ENCODE data around the gene CASTOR1.
A peak's percentile ranks its signal among the peaks of the same experiment; 100 is the strongest.

CASTOR1 gene

DNA sequence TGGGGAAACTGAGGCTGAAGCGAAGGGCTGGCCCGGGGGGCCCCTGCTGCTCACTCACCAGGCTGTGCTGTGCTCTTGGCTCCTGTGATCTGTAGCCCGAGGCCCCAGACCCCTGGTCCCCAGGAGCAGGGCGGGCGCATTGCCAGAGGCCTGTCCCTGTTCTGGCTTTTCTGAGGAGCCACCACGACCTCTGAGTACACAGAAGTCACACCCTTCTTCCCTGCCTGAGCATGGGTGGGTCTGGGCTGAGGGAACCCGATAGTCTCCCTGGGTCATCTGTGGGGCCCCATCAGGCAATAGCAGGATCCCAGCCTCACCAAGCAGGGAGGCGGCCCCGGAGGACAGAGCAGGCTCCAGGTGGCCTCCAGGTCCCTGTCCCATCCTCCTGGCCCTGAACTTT lies 5.1 kb downstream of the CASTOR1 start:
- DNase-seq = no peak

DNA sequence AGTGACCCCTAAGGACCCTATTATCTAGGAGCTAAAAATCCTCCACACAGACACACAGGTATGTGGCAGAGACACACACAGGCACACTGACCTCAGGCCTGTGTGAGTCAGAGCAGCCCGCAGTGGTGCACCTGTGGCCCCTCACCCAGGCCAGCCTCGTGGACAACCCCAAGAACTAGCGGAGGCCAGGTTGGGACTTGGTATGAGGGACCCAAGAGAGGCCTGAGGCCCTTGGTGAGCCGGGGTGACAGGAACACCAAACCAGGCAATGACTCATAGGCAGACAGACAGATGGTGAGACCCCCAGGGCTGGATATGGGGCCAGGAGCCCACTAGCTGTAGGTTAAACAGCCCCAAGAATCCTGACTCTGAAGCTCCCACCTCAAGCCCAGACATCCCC lies 6.0 kb downstream of the CASTOR1 start:
- no peak for DNase-seq

DNA sequence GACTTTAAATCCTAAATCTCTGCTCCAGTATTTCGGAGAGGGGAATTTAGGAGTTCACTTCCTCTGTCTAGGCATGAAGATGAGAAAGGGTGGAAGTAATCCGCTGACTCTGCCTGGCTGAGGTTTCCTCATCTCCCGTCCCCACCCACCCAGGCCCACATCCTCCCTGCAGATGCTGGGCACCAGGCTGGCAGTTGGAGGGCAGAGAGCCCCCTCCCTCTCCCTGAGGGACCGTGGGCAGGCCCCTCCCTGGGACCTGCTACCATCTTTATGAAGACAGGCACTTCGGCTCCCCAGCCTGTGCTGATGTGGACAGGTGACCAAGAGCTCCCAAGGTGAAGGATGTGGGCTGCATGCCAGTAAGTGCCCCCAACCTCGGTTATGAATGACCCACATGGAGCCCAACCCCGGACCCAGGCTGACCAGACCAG lies 6.7 kb downstream of the CASTOR1 start:
- DNase-seq = no peak

DNA sequence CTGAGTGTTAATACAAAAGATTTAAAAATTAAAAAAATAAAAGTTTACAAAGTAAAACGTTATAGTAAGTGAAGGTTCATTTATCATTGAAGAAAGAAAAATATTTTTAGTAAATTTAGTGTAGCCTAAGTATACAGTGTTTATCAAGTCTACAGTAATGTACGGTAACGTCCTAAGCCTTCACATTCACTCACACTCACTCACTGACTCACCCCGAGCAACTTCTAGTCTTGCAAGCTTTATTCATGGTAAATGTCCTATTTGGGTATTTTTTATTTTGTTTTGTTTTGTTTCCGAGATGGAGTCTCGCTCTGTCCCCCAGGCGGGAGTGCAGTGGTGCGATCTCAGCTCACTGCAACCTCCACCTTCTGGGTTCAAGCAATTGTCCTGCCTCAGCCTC lies 8.8 kb downstream of the CASTOR1 start:
- no peak for DNase-seq

DNA sequence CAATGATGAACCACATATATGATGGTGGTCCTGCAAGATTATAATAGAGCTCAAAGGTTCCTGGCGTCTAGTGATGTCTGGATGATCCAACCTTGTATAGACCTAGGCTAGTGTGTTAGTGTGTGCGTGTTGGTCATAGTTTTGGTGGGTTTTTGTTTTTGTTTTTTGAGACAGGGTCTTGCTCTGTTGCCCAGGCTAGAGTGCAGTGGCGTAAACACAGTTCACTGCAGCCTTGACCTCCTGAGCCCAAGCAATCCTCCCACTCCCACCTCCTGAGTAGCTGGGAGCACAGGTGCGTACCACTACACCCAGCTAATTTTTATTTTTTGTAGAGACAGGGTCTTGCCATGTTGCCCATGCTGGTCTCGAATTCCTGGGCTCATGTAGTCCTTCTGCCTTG lies 9.4 kb downstream of the CASTOR1 start:
- no peak for DNase-seq

DNA sequence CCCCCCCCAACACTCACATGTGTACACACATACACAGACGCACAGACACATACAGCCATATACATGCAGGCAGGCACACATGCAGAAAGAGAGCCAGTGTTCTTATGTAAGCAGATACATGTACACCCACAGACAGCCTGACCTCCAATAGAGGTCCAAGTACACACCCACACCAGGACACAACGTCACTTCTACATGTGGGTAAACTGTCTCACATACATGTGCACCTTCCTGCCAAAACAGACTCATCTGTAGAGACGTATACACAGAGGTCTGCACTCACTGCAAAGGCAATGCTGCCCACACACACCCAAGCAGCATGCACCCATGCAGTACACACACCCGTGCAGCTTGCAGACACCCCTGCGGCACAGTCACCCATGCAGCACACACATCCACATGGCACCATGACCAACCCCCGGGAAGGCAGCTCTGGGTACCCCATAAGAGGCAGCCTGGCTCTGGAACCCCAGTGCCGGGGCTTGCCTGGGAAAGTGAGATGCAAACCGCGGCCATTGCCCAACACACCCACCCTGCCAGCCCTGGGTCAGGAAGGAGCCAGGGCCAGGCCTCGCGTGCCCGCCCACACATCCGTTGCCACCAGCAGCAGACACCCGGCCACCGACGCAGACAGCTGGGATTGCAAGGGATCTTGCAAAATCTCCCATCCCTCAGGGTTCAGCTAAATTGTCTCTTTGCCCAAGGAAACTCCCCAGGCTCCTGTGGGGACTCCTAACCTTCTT lies 10.1 kb downstream of the CASTOR1 start:
- DNase-seq = no peak

DNA sequence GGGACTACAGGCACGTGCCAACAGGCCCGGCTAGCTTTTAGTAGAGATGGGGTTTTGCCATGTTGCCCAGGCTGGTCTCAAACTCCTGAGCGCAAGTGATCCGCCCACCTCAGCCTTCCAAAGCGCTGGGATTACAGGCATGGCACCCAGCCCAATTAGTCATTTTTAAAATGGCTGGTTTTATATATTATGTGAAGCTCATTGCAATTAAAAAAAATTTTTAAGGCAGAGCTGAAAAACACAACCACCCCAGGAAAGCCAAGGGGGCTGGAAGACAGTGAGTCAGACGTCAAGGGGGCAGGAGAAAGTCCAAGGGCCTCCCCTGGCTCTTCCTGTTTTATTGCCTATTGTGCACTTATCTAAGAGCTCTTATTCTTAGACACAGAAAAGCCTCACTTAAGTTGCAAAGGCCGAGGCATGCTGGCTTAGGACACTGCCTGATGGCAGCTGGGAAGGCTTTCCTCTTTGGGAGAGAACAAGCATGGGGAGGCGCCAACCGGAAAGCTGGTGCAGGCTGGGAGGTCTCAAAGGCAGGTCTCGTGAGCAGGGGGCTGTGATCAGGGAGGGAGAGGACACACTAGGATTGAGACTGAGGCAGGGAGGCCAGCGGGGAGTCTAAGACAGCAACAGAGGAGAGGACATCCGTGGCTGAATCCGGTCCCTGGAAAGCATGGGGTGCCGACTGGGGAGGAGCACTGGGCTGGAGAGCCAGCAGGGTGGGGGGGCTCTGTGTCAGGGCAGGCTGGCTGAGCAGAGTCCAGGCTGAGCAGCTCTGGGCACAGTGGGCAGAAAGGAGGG lies 11.6 kb downstream of the CASTOR1 start:
- no peak for DNase-seq

DNA sequence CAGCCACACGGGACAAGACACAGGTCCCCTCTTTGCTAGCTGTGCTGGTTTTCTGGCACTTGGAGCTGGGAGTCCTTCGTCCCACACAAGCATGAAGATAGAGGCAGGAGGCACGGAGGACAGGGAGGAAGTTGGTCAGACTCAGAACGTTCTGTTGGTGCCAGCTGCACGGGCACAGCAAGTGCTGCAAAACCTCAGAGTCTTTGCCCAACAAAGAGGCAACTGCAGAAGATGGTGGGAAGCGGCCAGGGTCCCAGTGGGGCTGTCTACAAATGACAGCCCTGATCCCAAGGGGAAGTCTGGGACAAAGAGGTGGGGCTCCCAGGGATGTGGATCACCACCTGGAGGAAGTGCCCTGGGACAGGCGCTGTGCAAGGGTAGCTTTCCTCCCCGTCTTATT lies 13.3 kb downstream of the CASTOR1 start:
- DNase-seq = no peak

DNA sequence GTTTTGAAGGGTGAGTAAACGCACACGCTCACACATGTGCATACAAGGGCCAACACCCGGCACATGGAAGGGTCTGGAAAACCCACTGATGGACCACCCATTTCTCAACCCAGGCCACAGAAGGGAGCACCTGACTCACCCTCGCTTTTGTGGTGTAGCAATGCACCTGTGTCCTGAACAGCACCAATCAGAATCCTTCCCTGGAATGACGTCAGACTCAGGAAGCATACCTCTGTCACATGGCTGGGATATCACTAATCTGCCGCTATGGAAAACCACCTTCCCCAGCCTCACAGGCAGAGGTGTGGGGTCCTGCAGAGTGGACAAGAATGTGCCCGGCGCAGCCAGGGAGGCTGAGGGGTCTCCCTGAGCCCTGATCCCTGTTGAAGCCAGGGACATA lies 13.7 kb downstream of the CASTOR1 start:
- no peak for DNase-seq

DNA sequence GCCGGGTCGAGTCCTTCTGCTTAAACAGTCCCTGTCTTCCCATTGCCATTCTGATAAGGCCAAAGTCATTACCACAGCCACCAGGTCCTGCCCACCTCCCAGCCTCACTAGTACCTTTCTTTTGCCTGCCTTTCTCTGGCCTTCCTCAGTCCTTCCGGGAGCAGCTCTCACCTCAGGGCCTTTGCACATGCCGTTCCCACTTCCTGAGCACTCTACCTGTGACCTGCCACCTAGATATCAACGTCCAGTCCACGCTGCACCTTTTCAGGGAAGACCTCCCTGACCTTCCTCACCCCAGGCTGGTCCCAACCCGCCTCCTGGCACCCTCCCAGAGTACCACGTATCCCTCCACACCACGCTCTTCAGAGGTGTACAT lies 14.9 kb downstream of the CASTOR1 start:
- no peak for DNase-seq

DNA sequence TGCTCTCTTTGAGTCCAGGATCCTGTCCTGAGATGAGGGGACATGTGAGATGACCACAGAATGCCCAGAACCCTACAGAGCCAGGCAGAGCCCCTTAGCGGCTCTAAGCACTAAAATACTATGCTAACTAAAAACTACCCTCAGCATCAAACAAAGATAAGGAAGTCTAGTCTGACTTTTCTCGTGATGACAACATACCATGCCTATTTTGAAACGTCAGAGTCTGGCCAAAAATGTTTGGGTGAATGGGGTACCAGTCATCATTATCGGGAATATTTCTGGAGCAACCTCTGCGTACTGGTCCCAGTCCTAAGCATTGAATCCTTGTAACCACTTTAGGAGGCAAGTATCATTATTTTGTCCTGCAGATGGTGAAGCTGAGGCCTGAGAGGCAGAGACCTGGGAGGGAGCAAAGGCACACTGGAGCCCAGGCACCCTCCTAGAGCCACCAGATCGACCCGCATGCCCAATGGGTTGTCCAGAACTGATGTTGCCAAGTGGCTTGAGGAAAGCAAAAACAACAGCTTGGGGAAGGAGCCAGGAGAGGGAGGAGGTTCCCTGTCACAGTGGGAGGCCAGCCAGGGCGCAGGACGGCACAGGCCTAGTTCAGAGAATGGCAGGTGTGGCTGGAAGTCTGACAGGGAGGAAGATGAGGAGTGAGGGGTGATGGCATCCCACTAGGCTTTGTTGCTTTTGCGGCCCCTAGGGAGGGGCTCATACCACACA lies 15.4 kb downstream of the CASTOR1 start:
- no peak for DNase-seq

DNA sequence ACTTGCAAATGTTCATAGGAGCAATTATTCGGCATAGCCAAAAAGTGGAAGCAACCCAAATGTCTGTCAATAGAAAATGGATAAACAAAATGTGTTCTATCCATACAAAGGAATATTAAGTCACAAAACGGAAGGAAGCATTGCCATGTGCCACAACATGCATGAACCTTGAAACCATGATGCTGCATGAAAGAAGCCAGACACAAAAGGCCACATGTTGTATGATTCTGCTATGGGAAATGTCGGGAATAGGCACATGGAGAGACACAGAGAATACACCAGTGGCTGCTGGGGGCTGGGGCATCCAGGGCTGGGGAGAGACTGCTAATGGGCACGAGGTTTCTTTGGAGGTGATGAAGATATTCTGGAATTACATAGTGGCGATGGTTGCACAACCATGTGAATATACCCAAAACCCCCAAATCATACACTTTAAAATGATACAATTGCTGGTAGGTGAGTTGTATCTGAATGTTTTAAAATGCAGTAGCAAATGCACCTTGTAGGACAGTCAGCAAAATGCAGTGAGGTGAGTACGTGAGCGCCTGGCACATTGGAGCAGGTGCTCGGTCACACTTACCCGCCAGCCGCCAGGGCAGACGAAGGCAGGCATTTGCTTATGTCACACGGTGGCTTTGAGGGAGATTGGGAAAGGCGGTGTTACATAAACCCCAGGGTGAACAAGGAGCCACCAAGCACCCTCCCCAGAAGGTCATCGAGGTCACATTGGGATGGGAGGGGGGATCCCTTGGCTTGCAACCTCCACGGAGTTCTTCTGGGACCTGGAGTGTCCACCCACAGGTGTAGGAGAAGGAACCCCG lies 16.3 kb downstream of the CASTOR1 start:
- DNase-seq = no peak

DNA sequence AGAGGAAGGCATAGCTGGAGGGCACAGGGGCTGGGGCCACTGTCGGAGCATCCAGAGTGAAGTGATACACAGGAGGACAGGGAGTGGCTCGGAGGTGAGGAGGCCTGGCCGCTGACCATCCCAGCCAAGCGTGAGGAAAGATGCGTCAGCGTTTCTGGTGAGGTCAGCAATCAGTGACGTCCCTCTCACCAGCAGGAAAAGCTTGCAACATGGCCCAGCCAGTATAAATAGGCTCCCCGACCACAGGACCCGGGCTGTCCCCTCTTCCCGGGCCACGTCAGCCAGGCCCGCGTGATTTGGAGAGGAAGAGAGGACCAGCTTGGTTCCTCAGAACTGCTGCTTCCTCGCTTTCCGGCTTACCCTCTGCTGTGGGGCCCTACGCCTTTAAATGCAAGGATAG lies 18.5 kb downstream of the CASTOR1 start:
- no peak for DNase-seq

DNA sequence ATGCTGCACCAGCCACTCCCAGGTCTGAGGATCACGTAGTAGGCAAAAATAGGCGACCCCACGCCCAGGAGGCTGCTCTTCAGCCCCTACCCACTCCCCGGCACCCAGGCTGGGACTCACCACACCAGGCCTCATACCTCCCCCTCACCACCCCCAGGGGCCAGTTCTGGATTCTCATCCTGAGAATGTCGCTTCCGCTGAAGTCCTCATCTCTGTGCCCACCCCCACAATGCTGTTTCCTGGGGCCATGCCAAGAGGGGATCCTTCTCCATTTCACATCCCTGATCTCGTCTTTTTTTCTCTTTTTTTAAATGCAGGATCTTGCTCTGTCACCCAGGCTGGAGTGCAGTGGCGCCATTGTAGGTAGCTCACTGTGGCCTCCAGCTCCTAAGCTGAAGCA lies 21.0 kb downstream of the CASTOR1 start:
- DNase-seq = no peak

DNA sequence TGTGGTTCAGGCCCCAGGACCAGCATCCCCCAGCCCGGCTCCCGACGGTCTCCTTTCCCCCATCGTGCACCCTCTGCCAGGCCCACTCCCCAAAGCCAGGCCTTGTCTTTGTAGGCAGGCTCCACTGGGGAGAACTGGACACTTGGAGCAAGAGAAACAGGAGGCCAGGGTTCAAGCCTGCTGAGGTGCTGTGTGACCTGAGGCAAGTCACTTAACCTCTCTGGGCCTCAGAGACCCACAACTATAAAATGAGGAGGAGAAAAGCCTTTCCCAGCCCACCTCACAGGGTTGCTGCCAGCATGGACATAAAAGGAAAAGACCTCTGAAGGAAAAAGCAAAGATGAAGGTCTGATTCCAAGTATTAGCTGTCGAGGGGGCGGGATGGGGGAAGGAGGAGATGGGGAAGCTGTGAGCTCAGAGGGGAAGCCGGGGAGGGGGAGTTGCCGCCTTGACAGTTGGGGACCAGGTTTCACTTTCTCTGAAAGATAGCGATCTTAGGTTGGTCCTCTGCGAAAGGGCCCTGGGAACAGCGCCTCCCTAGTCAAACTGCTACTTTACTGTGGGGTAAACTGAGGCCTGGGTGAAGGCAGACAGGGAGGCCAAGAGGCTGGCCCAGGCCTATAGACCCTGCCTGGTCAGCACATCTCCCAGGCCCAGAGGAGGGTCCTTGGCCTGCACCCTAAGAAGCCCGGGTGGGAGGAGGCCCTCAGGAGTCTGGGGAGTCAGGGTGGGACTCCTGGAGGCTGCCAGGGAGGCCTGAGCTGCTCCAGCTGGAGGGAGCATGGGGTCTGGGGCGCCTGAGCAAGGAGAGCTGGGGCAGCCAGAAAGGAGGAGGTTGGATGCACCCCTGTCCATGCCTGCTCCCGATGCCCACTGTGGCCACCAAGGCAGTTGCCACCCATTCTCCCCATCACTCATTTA lies 21.7 kb downstream of the CASTOR1 start:
- peak; percentile 17 for DNase-seq

DNA sequence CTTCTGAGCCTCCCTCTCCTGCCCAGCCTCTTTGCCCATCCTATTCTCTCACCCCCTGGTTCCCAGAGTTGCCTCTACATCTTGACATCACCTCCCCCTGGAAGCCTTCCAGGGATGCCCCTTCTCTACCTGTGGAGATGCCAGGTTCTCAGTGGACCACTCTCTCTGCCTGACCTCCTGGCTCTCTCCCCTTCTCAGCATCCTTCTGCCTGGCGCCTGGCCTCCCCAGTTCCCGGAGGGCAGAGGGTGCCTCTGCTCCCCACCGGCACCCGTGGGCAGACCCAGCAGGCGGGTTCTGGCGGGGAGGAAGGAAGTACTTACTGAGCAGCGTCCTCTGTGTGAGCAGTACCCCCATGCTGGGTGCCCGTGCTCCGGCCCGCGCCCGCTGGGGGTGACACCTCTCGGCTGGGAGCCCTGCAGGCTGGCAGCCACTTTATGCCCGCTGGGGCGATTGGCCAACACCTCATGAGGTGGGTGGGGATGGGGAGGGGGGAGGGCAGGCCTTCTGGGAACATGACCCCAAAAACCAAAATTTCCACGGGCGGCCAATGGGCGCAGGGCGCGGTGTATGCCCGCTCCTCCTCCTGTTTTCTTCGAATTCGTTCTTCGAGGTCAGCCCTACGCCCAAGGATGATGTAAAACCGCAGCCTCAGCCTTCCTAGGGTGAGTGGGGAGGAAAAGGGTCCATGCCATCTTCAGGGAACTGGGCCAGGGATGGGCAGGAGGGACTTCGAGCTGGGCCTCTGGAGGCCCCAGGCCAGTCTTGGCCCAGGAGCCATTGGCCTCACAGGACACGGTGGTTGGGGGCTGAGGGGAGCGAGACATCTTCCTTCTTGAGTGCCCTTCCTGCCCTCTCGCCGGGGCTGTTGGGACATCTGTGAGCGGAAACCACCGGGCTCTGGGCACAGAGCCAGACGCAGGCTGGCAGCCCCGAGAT lies 22.6 kb downstream of the CASTOR1 start, which contains the start of gene OSM:
OSM (minus strand) TSS at position 407 of the 937 bp plus-strand sequence; CDS start at position 355, 52 bp downstream.
- peak; percentile 37 for DNase-seq

DNA sequence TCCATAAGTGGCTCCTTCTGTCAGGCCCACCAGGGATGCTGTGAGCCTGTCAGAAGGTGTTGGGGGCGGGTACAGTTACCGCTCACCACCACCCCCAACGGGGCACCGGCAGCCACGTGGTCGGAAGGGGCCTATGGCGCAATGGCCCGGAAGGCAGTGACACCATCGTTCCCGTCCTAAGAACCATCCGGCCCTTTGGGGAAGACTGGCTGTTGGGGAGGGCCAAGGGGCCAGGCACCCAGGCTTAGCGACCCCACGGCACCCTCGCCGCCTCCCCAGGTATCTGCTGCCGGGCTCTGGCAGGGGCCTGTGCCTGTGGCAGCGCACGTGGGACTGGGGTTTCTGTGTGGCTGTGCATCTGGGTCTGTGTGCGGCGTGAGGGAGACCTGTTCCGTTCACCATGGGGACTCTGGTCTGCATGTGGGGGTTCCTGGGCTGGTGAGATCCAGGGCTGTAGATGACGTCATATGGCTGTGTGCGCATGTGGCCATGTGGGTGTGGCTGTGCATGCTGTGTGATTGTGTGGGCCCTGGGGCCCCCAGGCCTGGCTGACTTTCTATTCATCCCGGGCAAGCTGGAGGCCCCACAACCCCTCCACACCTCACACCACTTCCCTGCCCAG lies 23.4 kb downstream of the CASTOR1 start:
- DNase-seq = peak; percentile 69

DNA sequence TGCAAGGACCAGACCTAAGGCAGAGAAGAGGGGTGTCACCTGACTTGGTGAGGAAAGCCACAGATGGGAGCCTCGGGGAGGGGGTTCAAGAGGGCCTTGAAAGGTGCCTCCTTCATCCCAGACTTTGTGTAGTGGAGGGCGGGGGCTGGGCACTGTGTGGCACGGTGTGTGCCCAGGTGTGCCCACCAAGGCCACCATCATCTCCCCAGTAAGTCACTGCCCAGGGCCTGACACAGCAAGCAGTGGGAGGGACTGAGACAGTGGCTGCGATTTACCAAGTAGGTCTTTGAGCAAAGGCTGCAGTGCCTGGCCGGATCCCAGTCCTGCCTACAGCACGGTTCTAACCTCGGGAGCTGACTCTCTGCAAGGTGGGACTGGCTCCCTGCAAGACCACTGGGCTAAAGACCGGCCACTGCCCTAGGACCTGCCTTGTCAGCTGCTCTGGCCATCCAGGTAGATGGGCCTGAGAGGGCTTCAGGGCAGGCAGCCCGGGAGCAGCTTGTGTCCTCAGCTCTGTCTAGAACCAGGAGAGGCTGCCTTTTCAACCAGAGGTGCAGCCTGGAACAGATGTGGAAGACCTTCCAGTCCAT lies 24.1 kb downstream of the CASTOR1 start:
- DNase-seq = no peak

DNA sequence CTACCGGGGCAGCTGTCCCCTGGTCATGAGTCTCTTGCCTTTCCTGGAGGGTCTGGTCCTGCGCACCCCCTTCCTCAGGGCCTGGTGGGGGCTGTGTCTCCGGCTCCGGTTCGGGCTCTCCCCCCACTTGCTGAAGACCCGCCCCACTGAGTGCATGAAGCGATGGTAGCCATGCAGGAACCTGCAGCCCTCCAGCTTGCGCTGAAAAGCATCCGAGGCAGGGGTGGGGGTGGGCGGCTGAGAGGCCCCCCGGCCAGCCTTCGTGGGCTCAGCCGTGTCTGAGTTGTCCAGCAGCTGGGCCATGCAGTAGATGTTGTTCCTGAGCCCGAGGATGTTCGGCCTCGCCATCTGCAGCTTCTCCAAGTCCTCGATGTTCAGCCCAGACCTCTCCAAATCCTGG lies 25.4 kb downstream of the CASTOR1 start:
- no peak for DNase-seq

Data from effector CD8-positive, alpha-beta T cell (primary cell).